ENCODE data around the gene CNKSR3.

CNKSR3 gene

DNA sequence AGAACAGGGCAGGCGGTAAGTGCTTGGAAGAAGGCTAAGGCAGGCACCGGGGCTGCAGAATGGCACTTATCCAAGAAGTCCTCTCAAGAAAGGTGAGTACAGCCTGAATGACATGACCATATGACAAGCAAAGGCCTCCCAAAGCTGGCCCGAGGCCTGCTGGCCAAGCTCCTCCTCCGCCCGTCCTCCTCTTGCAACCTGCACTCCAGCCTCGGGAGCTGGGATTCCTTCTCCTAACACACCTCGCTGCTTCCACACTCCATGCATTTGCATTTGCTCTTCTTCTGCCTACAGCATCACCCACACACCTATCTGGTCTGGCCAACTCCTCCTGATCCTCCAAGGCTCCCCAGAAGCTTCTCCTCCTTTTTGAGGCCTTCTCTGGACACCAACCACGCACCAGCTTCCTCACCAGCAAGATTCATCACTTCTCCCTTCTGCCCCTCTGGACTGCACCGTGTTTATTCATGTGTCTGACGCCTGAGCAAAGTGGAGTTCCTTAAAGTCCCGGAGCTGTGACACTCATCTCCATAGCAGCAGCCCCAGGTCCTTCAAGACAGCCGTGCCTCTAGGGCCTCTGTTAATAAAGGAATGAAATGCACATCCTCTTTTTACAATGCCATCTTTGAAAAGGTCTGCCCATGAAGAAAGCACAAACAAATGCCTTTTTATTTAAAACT lies 32.3 kb downstream of the CNKSR3 start:
- no peak for DNase-seq

DNA sequence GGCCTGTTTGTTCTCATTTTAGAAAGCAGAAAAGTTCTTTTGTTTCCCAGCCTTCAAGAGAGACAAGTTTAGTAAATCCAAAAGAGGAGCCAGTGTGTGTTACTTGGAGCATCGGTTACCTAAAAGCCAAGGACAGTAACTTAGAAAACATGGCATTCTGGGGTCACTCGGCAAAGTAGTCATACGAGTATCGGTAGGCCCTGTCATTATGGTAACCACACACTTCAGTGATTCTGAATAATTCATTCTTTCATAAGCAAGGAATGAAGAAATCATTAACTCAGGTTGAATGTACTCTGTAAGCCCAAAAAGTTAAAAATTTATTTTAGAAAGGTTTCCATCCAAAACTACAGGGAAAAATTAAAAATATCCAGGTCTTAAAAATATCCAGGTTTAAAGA lies 34.0 kb downstream of the CNKSR3 start:
- no peak for DNase-seq

DNA sequence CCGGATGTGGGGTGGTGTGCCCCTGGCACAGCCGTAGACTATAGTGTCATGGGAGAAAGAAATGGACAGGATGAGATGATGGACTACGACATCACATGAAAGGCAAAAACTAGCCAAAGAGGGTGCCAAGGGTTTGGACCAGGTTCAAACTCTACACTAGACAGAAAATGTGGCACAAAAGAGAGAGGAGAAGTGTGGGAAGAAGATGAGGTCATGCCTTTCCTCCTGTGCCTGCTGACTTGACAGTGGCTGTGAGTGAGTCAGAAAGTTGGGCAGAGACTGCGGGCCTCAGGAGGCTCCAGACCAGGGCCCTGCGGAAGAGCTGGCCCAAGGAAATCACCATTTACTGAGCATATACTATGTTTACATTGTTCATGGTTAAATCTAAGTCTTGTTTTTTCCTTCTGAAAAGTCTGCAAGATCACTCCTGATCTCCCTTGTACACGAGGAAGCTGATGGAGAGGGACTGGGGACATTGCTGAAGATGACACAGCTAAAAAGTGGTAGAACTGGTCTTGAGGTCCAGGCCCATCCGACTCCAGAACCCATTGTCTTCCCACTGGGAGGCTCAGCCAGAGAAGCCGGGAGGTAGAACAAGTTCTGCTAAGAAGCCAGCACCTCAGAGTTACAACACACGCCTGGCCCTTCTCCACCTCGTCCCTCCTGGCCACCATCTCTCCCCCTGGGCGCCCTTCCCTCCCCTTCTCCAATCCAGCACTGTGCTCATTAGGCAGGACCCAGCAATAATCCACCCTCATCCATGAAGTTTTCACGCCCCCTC lies 35.6 kb downstream of the CNKSR3 start:
- no peak for DNase-seq

DNA sequence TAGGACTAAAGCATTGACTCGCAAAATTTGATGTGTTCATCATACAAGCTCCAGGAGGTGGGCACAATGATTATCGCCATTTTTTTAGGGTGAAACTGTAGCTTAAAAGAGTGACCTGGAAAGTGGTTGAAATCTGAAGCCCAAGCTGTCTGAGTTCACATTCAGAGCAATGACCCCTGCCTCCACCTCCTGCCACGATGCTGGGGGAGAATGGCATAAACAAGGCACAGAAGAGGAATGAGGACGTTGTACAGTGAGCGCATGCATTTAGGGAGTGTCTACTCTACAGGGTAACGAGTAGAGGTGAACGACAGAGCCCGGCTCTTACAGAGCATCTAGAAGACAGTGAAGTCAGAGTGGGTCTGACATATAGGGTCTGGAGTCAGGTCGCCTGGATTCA lies 37.2 kb downstream of the CNKSR3 start:
- no peak for DNase-seq

DNA sequence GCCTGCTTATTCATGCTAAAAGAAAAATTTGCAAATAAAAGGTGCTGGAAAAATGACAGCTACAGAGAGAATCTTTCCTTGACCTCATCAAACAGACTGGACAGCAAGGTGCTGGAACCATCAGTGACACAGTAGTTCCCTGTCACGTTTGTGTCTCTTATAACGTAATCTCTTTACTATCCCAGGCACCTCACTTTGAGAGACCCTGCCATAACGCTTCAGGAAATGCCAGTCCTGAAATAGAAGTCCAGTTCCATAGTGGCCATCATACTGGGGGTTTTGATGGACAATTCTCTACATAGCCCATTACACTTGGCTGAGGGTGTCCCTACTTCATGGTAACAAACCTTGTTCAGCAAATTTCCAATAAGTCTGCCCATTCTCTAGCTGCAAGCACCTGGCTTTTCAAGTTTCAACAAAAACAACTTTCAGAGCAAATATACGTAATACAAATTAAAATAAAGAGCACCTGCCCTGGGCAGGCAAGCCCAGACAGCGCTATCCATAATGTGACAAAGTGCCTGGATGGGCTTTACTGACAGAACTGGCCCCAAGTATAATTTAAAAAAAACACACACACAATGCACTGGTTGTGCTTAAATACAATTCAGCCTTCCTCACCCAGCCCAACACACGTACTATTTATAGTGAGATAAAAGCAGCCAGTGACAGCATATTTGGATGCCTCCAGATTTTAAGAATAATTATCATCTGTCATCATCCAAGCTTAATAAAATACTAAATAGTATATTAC lies 38.7 kb downstream of the CNKSR3 start:
- DNase-seq: no peak

DNA sequence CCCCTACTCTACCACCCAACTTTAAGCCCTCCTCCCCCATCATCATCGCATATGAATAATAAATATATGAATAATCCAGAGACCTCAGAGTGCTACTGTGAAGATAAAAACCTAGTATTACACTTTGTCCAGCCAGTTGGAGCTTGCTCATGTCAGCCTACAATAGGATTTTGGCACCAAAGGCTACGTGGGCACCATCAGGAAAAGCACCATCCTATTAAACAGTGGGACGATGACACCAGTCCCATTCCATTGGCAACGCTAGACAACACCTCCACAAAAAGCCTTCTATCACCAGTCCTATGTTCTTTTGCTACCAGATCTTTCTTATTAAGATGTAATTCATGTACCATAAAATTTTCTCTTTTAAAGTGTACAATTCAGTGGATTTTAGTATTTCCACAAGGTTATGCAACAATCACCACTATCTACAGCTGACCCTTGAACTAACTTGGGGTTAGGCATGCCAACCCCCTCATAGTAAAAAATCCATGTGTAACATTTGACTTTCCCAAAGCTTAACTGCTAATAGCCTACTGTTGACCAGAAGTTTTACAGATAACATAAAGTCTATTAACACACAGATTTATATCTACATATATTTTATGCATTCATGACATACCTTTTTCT lies 41.1 kb downstream of the CNKSR3 start:
- no peak for DNase-seq

DNA sequence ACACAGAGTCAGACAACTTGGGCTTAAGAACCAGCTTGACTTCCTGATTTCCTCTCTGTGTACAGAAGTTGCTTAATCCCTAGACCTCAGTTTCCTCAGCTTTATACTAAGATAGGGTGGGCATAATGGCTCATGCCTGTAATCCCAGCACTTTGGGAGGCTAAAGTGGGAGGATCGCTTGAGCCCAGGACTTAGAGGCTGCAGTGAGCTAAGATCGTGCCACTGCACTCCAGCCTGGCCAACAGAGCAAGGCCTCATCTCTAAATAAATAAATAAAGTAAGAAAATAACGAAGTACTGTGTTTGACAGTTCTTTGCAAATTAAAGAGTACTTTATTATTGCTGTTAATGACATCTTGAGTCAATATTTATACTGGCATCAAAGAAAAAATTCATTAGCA lies 41.7 kb downstream of the CNKSR3 start:
- no peak for DNase-seq

DNA sequence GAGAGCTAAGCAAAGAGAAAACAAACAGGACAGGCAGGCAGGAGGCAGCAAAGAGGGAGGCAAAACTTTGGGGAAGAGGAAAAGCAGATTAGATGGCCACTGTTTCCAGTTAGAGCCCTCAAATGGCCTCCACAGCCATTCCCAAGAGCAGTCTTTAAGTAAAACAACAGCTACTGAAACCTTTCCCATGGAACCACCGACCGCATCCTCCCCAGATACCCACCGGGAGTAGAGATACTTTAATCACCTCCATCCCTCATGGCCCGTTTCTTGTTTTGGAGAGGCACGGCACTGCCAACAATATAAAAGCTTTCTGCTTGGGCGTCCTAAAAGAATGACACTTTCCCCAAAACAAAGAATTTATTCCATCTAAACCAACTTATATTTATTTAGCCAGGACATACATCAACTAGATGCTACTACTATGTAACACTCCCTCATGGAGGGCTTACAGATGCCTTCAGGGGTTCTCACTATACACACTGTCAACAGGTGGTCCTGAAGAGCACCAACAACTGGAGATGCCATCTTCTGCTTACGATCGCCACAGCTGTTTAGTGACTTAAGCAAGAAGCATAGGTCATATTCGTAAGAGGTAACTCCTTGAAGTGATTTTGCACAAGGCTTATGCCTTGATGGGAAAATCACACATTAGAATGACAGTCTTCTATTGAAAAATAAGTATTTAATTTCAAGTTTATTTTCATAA lies 43.4 kb downstream of the CNKSR3 start:
- DNase-seq: no peak

DNA sequence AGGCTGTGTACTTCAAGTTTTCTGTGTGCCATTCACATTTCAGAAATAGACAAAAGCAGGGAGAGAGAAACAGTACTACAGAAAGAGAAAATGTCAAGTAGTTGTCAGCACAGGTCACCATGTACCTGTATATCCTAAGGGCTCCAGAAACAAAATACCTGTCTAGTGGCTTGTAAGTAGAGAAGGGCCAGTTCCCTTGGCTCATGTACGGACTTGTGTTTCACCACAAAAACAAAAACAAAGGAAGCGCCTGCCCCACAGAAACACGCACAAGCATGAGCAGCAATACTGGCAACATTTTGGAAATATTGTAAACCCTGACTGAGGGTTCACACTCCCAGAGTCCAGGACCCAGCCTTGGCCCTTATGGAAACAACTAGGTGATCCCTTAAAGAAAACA lies 44.3 kb downstream of the CNKSR3 start:
- no peak for DNase-seq

DNA sequence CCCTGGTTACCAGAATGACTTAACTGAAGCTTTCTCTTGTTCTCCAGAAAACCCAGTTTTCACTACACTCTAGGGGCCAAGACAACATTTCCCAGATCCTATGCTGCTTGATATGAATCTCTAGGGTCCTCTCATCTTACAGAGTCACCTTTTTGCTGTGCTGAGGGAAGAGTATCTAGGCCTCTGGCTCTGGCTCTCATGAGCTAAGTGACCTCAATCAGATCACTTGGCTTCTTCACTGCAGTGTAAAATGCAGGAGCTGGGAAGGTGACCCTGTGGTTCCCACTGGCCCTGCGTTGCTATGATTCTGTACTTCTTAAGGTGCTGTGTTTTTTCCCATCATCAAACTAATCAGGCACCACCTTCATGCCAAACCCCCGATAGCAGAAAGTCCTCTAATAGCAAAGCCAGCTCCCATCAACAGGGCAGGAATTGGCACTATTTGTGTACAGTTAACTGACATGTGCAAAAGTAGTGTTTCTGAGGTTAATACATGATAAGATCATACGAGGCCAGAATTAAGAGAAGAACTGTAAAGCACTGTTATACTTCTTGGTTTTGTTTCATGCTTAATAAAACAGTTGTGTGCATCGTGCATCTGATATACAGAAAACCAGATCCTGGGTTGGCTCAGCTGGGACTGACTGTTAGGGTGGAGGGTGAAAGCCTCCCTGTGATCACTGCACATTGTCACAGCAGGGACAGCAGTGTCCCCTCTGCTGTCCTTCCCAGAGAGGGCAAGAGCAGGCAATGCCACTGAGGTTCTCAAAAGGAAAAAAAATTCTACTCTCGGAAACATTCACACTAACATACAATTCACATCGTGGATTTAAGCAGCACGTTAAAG lies 46.7 kb downstream of the CNKSR3 start:
- DNase-seq: no peak

DNA sequence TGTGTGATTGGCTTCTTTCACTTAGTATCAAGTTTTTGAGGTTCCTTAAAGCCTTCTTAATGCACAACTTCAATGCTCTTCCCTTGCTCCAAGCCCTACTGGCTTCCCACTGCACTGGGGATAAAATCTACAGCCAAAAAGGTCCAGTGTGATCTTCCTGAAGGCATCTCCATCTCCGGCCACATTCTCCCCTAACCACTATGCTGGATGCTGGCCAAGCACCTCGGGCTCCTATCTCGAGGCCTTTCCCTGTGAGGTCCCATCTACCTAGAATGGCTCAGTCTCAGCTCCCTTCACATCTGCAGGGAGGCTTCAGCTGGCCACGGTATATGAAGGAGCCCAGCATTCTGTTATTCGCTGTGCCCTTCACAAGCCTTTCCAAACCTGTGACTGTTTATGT lies 48.1 kb downstream of the CNKSR3 start:
- no peak for DNase-seq

DNA sequence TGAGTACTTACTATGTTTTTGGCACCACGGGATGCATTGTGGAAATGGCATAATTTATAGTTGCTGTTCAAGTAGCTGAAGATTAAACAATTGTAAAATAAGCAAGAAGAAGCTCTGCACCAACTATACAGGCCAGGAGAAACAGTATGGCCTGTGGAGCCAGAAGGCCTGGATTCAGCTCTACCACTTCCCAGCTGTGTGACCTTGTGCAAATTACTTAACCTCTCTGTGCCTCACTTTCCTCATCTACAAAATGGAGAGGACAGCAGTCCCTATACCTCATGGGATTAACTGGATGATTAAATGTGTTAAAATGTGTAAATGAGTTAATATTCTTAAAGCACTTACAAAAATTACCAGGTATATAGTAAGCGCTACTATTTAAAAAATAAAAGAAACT lies 49.1 kb downstream of the CNKSR3 start:
- no peak for DNase-seq

DNA sequence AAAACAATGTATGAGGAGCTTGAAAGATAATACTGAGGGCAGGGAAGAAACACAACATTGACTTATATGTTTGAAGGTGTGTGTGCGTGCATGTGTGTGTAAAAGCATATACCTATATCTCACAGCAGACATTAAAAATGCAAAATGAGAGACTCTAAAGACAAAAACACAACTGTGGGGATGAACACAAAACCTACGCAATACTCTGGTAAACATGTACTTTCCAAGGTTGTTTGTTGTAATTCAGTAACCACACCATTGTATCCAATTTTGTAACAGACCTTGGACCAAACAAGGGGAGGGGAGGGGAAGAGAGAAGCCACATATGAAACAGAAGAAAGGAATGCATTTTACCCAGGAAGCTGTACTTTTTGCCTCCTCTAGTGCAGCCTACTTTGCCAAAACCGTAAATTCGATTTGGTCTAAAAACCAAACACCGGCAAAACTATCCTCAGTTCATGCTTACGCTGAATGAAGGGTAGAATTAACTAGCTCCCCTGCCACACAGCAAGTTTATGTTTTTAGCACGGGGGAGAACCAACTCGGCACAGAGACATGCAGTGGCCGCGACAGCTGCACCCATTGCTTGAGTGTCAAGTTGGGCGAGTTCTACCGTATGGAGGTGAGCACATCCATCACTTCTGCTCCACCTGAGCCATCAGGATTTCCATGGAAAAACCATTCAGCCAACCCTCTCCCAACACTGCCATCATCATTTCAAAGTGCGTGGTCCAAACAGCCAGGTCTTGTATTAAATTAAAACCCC lies 50.0 kb downstream of the CNKSR3 start:
- no peak for DNase-seq

DNA sequence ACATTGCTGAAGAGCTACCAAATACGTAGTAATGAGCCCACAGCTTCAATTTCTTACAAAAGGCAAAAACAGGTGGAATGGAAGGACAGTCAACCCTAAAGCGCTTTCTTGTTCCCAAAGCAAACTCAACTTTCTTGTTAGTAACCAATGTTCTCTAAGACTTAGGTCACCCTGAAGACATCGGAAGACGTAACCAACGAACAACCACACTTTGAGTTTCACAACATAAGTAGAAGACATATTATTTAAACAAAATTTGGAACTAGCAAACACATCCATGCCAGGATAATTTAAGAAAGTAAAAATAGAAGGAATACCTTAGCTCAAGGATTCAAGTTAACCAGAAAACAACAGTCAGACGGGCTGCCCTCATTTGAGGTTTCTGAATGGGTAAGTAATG lies 51.0 kb downstream of the CNKSR3 start:
- no peak for DNase-seq

DNA sequence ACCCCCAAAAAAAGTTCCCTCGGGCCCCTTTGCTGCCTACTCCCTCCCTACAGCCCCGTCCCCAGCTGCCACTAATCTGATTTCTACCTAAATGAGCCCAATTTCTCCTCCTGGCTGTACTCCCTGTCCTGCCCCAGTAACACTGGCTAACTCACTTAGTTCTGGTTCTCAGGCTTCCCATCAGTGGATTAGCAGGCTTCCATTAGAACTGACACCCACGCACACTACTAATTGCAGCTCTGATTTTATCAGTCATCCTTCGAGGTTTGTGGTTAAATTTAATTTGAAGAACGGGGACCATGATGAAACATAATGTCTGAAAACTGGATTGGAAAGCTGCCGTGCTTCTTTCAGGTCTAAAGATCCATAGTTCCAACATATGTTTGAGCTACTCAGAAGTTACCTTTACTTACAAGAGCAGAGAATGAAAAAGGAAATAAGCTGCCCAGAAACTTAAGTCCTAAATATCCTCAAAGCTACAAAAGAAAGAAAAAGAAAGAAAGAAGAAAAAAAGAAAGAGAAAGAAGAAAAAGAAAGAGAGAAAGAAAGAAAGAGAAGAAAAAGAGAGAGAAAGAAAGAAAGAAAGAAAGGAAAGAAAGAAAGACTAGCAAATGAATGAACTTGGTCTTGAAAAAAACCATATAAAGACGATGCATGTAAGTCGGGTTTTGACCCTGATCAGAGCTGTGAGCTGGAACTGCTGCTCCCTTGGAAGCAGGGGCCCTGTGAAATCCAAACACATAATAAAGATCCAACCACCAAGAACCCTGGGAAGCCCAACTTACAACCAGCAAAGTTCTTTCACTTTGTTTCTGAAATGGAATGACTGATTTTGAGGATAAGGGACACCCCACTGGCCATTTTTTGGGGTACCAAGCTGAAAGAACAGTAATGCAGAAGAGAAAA lies 51.7 kb downstream of the CNKSR3 start:
- DNase-seq: no peak

DNA sequence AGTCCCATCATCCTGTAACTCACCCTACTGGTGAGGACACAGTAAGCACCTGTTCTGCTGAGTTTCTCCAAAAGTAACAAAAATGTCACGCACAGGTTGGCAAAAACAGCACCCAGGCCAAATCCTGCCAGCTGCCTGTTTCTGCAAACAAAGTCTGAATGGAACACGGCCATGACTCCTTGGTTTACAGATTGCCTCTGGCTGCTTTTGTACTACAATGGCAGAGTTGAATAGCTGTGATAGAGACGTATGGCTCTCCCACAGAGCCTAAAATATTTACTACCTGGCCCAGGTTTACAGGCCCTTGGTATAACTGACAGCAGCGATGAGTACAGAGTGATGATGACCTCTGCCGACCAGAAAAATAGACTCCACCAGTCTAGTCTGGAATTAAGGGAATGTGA lies 52.6 kb downstream of the CNKSR3 start:
- no peak for DNase-seq

DNA sequence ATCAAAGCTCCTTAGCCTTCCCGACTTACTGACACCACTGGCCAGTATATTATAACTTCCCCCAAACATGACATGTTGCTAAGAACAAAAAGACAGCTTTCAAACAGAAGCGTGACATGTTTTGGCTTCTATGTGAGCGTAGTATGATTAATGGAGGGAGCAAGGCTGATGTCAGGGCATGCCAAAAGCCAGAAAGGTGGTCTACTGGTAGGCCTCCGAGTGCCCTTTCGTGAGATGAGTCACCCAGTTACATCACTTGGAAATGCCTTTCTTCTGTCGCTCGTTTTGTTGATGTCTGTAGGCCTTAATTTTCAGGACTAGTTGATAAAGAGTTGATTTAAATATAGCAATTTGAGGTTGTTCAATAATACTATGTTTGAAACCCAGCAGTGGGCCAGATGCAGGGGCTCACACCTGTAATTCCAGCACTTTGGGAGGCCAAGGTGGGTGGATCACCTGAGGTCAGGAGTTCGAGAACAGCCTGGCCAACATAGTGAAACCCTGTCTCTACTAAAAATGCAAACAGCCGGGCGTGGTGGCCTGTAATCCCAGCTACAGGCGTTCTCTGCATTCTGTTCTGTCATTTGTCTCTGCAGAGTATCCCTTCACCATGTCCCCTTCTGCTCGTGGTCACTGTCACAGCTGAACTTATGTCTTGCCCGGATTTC lies 53.3 kb downstream of the CNKSR3 start:
- no peak for DNase-seq

DNA sequence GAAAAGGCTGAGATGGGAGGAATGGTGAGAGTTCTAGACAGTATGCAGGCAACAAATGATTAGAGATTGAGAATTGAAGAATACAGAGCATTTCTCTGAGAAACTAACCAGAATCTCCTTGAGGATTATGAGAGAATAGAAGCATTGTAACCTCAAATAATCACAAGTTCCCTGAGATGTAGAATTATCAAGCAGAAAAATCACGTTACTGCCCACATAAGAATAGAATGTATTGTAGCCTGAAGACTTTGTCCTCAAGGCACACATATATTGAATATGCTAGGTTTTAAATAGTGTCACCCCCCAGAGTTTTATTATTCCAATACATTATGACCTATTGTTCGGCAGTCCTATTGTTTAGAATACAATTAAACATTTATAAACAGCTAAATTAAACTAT lies 57.2 kb downstream of the CNKSR3 start:
- DNase-seq: no peak

DNA sequence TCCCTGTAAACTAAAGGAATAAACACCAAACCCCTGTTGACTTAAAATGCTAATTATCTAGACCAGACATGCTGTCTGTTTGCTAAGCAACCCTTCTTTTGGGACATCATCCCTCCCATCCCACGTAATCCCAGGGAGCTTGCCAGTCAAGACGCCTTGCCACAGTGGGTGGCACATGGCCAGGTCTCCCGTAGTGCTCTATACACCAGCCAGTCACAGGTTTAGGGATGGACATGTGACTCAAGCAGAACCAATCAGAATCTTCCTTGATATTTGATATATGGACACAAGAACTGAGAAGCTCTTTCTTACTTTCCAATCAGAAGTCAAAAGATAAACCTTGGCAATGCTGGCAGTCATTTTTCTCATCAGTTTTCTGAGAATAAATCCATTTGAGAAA lies 60.0 kb downstream of the CNKSR3 start:
- DNase-seq: no peak

Data from hippocampal formation (tissue), 2 donors.